Endometrium (tissue), 2 donors: ENCODE measurements around the gene ENOX1.
"Not testable (repeated sequence)": the region's sequence is repeated elsewhere in the genome, so short reads cannot be mapped to it uniquely, and the experiment has no call there.

Experiments used
- FAIRE-seq: peaks from 2 replicates; lab custom pipeline; 2012; peaks lifted over from hg19 to GRCh38; lab: Jason Lieb, UNC
- donor health status: control.
- donor health status: control.

ENOX1 gene

GRCh38 chr13:43354153-43354945 lies 432.4 kb downstream of the ENOX1 start:
- no peak for FAIRE-seq

- FAIRE-seq: no peak
These were observed 433.1 kb downstream of the ENOX1 start for GRCh38 chr13:43353631-43354030.

- FAIRE-seq: not testable (repeated sequence)
These were observed 435.2 kb downstream of the ENOX1 start for GRCh38 chr13:43351612-43352011.

- no peak for FAIRE-seq
These were observed 438.4 kb downstream of the ENOX1 start for GRCh38 chr13:43348397-43348796.

DNA sequence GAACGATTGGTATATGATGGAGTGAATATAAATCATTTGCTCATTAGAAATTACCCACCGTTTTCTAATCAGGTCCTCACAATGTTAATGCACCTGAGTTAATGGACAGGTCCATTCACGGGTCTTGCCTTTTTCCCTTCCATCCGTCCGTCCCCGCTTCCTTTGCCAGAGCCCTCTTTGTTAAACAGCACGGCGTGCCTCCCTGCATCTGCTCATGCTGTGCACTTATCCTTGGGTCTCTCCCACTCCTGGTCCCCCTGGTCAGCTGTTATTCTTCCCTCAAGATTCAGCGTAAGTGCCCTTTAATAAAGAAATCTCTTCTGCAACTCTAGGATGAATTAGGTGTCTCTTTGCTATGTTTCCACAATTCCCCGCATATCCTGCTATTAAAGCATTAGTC lies 438.9 kb downstream of the ENOX1 start:
- FAIRE-seq: no peak

DNA sequence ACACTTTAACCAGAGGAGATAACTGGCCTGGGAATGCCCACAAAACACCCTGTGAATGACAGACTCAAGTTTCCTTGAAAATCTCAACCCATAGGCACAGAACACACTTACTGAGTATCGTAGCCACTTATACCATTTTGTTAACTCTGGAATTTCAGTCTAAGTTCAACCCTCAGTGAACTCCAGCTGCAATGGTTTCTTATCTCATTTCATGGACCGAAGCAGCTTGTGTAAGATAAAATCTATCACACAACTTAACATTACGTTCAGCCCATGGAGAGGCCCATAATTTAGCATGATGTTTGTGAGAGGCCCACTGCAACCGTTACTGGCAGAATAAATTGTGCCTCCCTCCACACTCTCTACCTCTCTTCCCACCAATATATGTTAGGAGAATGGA lies 440.3 kb downstream of the ENOX1 start:
- FAIRE-seq: no peak

GRCh38 chr13:43343645-43344044 lies 443.1 kb downstream of the ENOX1 start:
- no peak for FAIRE-seq

DNA sequence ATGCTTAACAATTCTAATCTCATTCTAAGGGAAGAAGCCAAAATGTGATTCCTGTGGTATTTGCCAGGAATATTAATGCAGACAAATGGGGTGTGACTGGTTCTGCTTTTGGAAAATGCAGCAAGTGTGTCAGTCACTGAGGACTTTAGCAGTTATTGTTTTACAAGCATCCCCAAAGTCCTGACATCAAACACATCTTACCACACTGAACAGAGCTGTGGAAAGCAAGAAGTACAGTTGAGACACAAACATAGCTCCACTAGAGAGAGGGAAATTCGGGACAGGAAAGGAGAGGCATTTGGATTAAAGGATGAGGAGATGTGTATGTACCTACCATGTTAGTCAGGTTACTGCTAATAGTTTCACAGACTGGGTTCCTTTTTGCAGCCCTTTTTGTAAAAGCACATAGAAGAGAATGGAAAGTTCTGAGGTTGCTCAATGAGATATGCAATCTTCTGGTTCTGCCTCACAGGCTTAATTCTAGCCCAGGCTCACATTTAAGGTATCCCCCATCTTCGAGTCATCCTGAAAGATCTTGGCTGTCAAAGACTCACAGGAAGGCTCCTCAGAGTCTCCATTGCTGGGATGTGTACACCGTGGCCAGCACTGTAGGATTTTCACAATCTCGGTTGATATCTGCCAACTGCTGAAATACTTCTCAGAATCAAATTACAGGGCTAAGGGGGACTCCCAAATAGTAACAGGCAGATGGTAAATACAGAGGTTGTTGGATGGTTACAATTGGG lies 446.8 kb downstream of the ENOX1 start:
- no peak for FAIRE-seq

DNA sequence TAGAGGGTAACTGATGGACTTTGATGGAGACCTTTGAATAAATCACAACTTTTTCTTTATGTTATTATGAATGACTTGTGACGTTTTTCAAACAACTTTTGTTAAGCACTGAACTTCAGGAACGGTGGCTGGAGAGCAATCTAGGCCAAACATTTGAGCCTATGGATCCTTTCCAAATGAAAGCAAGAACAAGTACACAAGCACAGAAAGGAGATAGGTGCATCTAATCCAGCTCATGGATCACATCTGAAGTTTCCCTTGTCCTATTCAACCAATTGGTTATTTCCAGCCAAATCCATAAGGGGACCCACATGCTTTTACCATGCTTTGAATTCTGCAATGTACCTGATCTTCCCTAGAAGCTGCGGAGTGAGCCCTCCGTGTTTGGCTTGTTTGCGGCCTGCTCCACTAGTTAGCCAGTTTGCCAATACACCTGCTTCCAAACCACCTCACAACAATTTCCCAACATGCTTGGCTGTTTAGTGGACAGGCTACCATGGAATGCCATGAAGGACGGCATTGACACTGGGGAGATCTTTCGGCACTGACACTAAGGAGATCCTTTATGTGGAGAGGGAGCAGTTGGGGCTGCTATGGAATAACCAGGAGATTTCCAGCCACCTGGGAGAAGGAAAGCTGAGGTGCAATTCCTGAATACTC lies 447.5 kb downstream of the ENOX1 start:
- no peak for FAIRE-seq

GRCh38 chr13:43335764-43336163 lies 451.0 kb downstream of the ENOX1 start:
- no peak for FAIRE-seq

DNA sequence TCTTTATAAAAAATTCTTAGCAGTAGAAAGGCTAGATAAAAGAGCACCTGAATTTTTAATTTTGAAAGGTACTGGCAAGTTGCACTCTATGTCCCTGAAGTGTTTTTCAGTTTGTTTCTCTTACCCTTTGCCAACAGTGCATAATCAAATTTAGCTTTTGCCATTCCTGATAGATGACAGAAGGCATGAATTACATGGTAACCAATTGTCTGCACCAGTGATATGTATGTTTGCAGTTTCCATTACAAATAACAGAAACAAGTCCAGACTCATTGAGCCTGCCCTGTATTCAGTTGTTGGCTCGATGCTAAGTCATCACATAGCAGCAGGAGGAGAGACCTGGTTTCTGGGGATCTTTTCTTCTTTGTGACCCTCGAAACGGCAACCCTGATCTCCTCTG lies 453.6 kb downstream of the ENOX1 start:
- no peak for FAIRE-seq

DNA sequence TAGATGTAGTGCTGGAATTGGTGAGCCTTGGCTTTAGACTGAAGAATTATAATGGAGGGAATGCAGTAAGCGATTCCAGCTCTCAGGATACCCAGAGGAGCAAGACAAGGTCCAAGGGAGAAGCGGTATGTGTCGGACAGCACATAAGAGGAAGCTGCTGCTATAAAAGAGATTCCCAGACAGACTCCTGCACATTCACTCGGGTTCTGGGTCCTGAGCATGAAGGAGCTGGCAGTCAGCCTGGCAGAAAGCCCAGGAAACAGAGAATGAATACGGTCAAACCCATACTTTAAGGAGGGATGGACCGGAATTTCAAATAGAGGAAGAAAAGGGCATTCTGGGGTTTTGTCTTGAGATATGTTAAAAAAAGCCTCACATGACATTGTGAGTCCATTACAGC lies 455.1 kb downstream of the ENOX1 start:
- FAIRE-seq: no peak

GRCh38 chr13:43329702-43330101 lies 457.1 kb downstream of the ENOX1 start:
- no peak for FAIRE-seq

GRCh38 chr13:43328907-43329306 lies 457.9 kb downstream of the ENOX1 start:
- FAIRE-seq: no peak

DNA sequence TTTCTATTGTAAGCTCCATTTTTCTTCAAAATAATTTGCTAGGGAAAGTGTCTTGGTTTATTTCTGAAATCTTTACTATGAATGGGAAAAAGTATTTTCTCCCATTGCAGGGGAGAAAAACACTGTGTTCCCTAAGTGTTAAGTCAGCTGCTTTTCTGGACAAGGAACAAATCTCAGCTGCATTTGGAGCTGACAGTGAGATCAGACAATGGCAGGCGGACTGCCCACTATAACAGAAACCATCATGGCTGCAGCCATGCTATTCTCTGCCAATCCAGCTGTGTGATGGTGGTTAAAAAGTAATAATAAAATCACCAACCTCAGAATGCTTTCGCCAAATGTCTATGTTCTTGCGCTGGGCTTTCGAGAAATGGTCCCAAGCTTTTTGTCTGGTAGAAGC lies 460.7 kb downstream of the ENOX1 start:
- no peak for FAIRE-seq

- FAIRE-seq: no peak
These were observed 461.1 kb downstream of the ENOX1 start for GRCh38 chr13:43325636-43326035.

- no peak for FAIRE-seq
These were observed 462.6 kb downstream of the ENOX1 start for GRCh38 chr13:43324129-43324528.

DNA sequence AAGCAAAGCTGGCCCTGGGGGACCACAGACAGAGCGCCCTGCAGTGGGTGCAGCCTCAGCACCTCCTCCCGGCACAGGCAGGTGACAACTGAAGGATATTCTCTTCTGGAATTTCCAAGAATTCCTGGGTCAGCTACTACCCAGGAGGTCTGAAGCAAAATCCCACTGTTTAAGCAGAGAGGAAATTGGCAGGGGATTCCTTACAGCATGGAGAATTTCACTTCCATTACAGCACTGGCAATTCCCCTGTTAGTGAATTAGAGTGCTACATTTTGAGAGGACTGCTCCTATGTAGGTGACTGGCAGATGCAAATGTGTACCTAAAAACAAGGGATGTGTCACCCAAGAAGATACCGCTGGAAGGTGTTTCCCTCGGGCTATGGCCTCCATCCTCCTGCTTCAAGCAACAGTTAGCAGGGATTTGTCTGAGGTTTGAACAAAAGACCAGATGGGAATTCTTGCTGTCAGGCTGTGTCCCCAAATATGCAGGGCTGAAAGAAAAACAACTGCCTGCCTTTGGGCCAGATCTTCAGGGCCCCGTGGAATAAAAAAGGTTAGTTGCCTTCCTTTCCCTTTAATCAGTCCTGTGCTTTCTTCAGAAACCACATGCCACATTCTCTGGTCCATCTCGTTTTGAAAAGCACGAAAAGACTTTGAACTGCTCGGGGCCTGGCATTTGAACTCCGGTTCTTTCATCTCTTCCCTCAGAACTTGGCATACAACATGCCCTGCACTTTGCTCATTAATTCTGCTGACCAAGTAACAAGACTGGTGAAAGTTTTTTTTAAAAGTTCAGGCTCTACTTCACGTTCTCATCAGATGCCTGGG lies 466.9 kb downstream of the ENOX1 start:
- FAIRE-seq: no peak

GRCh38 chr13:43316946-43317353 lies 469.8 kb downstream of the ENOX1 start:
- no peak for FAIRE-seq

GRCh38 chr13:43316281-43316680 lies 470.5 kb downstream of the ENOX1 start:
- no peak for FAIRE-seq

- no peak for FAIRE-seq
These were observed 471.2 kb downstream of the ENOX1 start for GRCh38 chr13:43315522-43315921.

DNA sequence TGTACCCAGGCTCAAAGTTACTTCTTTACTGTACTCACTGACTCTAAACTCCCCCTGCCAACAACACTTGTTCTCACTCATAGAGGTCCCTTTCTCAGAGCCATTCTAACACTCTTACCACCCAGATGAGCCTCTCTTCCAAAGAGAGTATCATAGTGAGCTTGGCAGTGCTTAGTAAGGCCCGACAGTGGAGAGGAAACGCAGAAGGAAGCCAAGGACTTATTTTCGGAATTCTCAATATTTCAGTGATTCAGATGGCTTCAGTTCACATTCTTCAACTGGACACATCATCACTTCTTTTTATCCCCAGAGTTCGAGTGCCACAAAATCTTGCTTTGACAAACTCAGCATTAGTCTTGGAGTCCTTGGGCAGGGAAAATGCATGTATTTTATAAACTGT lies 477.5 kb downstream of the ENOX1 start:
- no peak for FAIRE-seq
